Right atrium auricular region (tissue), 2 donors: ENCODE measurements around the gene MICAL3. TPM values are rescaled to one million over a fixed set of nuclear protein-coding genes. Genes with fewer than 3 reads are reported as not detected.

Experiments
- DNase-seq: peaks from one replicate; pipeline ENCODE4 v3.0.0-alpha.2; 2019; ENCODE audit warnings: low spot score
- H3K27ac ChIP-seq, 2 donors: fragments of 200-600 bp; sonication (generic); 1 replicate in 1 of 2; 2 replicates in 1 of 2; pipeline ENCODE4 v1.5.1; 2016 to 2019
- H3K27me3 ChIP-seq, 2 donors: fragments of 200-600 bp; sonication (generic); one replicate each; pipeline versions ENCODE4 v1.5.1 to v1.6.0; 2017 to 2019
- H3K36me3 ChIP-seq: fragments of 200-600 bp; sonication (generic); one replicate; pipeline ENCODE4 v1.5.1; 2016
- H3K4me1 ChIP-seq, 2 donors: fragments of 200-600 bp; sonication (generic); one replicate each; pipeline versions ENCODE4 v1.5.1 to v1.6.0; 2017 to 2019
- H3K4me3 ChIP-seq, 2 donors: fragments of 200-600 bp; sonication (generic); 1 replicate in 1 of 2; 2 replicates in 1 of 2; pipeline ENCODE4 v1.5.1; 2017 to 2019; ENCODE audit warnings: mild to moderate bottlenecking in 1 of 2, moderate library complexity in 1 of 2
- H3K9me3 ChIP-seq, 2 donors: fragments of 200-600 bp; sonication (generic); one replicate each; pipeline ENCODE4 v1.5.1; 2019
- total RNA-seq, 2 donors: library from RNA; depleted of rRNA; stranded (reverse); fragments of >200 nt; gene quantifications; one replicate each; pipeline ENCODE4 v1.1.0, GENCODE V29; 2016
- TF ChIP-seq, protein P1 (sequence below), 2 donors: fragments of 200-600 bp; sonication (generic); IDR thresholded peaks; one replicate each; pipeline ENCODE4 v1.5.1; 2019; ENCODE audit warnings: antibody characterized with exemption in 2 of 2

The MICAL3 gene
- total RNA-seq, 2 donors from 2014 or later: 42.5 to 45.1 TPM

DNA sequence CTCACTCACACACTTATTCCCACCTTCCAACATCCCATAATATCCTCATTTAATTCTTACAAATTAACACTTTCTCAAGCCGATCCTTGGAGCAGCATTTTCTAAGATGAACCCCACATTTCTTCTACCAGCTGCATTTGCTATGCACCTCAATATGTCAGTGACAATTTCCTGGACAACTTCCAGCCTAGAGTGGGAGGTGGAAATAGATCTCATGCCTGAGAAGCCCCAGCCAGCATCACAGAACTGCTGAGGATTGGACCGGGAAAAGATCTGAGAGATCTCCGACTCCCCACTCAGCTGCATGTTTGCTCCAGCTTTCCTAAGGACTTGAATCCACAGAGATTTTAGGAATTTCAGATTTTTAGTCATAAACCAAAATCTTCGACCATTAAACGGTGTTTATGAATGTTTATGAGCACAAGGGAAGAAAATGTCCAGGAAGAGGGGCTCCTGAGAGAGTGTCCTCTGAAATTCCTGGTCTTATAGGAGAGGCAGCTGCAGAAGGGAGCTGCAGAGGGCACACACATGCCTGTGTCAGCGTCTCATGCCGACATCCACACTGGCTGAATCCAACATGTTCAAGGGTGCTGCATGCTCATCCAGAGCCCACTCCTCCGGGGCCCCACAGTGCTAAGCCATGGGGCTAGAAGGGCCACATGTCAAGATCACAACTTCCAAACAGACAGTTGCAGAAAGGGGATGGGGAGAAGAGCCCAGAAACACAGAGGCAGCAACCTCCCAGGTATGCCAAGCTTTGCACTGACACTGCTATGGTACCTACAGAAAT is 68.6 kb downstream of the MICAL3 start:
- Histone ChIP-seq H3K9me3 (no peaks in the 10 kb centered on the region), H3K27me3 (no peaks in the 10 kb centered on the region), H3K36me3 (no peaks in the 10 kb centered on the region), H3K27ac (no peak overlapping the region), H3K4me3 (no peak overlapping the region), H3K4me1 (peaks cover 0 to 36% of the 10 kb centered on the region in 2 donors)
- TF ChIP-seq, protein P1, sequence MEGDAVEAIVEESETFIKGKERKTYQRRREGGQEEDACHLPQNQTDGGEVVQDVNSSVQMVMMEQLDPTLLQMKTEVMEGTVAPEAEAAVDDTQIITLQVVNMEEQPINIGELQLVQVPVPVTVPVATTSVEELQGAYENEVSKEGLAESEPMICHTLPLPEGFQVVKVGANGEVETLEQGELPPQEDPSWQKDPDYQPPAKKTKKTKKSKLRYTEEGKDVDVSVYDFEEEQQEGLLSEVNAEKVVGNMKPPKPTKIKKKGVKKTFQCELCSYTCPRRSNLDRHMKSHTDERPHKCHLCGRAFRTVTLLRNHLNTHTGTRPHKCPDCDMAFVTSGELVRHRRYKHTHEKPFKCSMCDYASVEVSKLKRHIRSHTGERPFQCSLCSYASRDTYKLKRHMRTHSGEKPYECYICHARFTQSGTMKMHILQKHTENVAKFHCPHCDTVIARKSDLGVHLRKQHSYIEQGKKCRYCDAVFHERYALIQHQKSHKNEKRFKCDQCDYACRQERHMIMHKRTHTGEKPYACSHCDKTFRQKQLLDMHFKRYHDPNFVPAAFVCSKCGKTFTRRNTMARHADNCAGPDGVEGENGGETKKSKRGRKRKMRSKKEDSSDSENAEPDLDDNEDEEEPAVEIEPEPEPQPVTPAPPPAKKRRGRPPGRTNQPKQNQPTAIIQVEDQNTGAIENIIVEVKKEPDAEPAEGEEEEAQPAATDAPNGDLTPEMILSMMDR (IDR thresholded peaks at IDR 0.05): no peak
- no peak for DNase-seq

DNA sequence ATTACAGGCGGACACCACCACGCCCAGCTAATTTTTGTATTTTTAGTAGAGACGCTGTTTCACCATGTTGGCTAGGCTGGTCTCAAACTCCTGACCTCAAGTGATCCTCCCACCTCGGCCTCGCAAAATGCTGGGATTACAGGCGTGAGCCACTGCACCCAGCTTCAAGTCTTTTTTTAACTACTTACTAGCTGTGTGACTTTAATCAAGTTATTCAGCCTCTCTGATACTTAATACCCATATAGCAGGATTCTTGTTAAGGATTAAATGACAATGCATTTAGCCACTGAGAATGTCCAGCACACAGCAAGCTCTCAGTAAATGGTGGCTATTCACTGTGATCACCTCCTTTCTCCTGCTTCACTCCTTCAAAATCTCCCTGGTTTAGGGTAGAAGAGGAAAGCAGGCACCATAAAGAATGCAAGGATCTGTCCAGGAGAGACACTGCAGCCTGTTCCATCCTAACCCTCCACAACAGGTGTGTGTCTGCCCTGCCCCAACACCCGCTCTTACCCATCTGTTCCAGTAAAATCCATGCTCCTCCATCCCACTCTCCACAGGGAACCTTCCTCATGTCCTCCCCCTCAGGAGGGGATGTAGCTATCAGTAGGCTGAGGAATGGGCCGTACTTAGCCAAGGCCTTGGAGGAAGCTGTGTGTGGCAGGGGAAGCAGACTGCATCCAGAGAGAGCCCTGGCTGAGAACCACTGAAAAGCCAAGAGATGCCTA is 69.3 kb downstream of the MICAL3 start:
- H3K36me3 ChIP-seq: no peaks in the 10 kb centered on the region
- no peak overlapping the region for H3K4me3 ChIP-seq
- no peaks in the 10 kb centered on the region for H3K27me3 ChIP-seq
- H3K4me1 ChIP-seq: peaks cover 0 to 35% of the 10 kb centered on the region in 2 donors
- DNase-seq: no peak
- H3K9me3 ChIP-seq: no peaks in the 10 kb centered on the region
- H3K27ac ChIP-seq: no peak overlapping the region
- TF ChIP-seq, protein P1 (IDR thresholded peaks at IDR 0.05): no peak

GRCh38 chr22:17954200-17954859 is 70.0 kb downstream of the MICAL3 start:
- H3K27me3 ChIP-seq: no peaks in the 10 kb centered on the region
- H3K9me3 ChIP-seq: no peaks in the 10 kb centered on the region
- H3K36me3 ChIP-seq: no peaks in the 10 kb centered on the region
- H3K4me1 ChIP-seq: peaks cover 0 to 40% of the 10 kb centered on the region in 2 donors
- DNase-seq: no peak
- H3K4me3 ChIP-seq: no peak overlapping the region
- H3K27ac ChIP-seq: no peak overlapping the region
- TF ChIP-seq, protein P1 (IDR thresholded peaks at IDR 0.05): no peak

DNA sequence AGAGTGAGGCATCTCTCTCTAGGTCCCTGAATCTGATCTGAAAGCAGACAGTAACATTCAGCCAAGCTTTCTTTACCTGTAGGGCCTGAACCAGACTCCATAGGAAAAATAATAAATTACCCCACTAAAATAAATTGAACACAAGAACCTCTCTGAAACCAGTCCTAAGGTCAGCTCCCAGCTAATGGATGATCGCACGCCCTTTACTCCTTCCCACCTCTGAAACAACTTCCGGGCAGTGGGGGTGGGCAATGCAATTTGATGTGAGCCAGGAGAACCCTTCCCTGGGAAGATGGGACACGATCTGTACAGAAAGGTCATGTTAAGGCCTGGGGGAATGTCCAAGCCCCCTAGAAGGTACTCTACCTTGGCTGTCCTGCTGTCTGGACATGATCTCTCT is 71.2 kb downstream of the MICAL3 start:
- no peak for DNase-seq
- peaks cover 0 to 51% of the 10 kb centered on the region in 2 donors for H3K4me1 ChIP-seq
- no peak overlapping the region for H3K4me3 ChIP-seq
- TF ChIP-seq, protein P1 (IDR thresholded peaks at IDR 0.05): no peak
- peak overlapping the region in 1 of 2 donors; percentile 6 for H3K27ac ChIP-seq
- no peaks in the 10 kb centered on the region for H3K9me3 ChIP-seq
- no peaks in the 10 kb centered on the region for H3K27me3 ChIP-seq
- no peaks in the 10 kb centered on the region for H3K36me3 ChIP-seq

DNA sequence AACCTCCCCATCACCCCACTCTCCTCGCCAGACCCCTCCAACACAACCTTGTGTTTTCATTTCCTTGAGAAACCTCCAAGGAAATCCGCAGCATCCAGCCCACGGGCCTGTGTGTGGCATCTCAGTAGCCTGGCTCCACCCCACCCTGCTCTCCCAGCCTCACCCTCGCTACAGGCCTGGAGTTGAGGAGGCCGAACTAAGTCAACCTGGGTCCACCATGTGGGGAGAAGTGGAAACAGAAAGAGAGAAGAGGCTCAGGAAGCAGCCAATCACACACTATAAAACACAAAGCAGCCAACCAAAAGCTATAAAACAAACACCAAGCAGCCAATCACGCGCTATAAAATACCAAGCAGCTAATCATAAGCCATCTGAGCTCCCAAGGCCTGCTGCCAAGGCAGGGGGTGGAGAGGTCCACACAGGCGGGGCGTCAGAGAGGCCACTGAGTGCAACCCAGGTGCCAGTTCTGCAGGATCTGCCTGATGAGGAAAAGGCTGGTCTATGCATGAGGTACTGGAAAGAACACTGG is 72.0 kb downstream of the MICAL3 start:
- TF ChIP-seq, protein P1 (IDR thresholded peaks at IDR 0.05): no peak
- no peaks in the 10 kb centered on the region for H3K9me3 ChIP-seq
- no peaks in the 10 kb centered on the region for H3K36me3 ChIP-seq
- no peaks in the 10 kb centered on the region for H3K27me3 ChIP-seq
- peak overlapping the region; percentile 76 to 85 for H3K27ac ChIP-seq
- no peak for DNase-seq
- H3K4me3 ChIP-seq: no peak overlapping the region
- peaks cover 0 to 59% of the 10 kb centered on the region in 2 donors for H3K4me1 ChIP-seq
